IPS DF 6.9 (cell line): ENCODE results near the gene KIF21A.

Experiments used
- DNase-seq: peaks from one replicate; pipeline ENCODE4 v3.0.0-alpha.2; 2013; ENCODE audit warnings: low read depth, low spot score
- H3K27ac ChIP-seq: one replicate; pipeline ENCODE4 v1.5.1; 2013; ENCODE audit warnings: low read length, control low read depth
- H3K27me3 ChIP-seq: 2 replicates; pipeline ENCODE4 v1.6.1; 2013; ENCODE audit warnings: mild to moderate bottlenecking, low read length; ENCODE audit not compliant: control insufficient read depth, insufficient read depth
- H3K36me3 ChIP-seq: 2 replicates; pipeline ENCODE4 v1.6.1; 2013; ENCODE audit warnings: low read length; ENCODE audit not compliant: control insufficient read depth, insufficient read depth
- H3K4me1 ChIP-seq: 2 replicates; pipeline ENCODE4 v1.6.1; 2013; ENCODE audit warnings: low read length; ENCODE audit not compliant: control insufficient read depth, insufficient read depth
- H3K4me3 ChIP-seq: 2 replicates; pipeline ENCODE4 v1.5.1; 2013; ENCODE audit warnings: mild to moderate bottlenecking, low read length
- H3K9me3 ChIP-seq: 2 replicates; pipeline ENCODE4 v1.6.1; 2013; ENCODE audit warnings: low read length, inconsistent platforms; ENCODE audit not compliant: control insufficient read depth, insufficient read depth
- WGBS: extraction: QIAGEN DNeasy Blood & Tissue Kit; methylation state at CpG from one replicate; pipeline ENCODE4 v1.1.7; 2013; ENCODE audit warnings: mixed read lengths, missing lambda C conversion rate; ENCODE audit not compliant: insufficient read length, insufficient coverage; 5-methylcytosine and 5-hydroxymethylcytosine counted together

The KIF21A gene

GRCh38 chr12:39368096-39368495 is 74.8 kb downstream of the KIF21A start:
- Histone ChIP-seq H3K9me3 (no peaks in the 10 kb centered on the region), H3K4me3 (no peak overlapping the region), H3K27me3 (no peaks in the 10 kb centered on the region), H3K36me3 (no peaks in the 10 kb centered on the region), H3K27ac (no peak overlapping the region), H3K4me1 (no peaks in the 10 kb centered on the region)
- no CpG with 5 or more reads among the region's 1 CpG for WGBS
- DNase-seq, result no peak

- no peaks in the 10 kb centered on the region for H3K27me3 ChIP-seq
- no peak overlapping the region for H3K4me3 ChIP-seq
- no peak overlapping the region for H3K27ac ChIP-seq
- no peak for DNase-seq
- H3K4me1 ChIP-seq, result no peaks in the 10 kb centered on the region
- no peaks in the 10 kb centered on the region for H3K36me3 ChIP-seq
- H3K9me3 ChIP-seq, result no peaks in the 10 kb centered on the region
These were observed 75.4 kb downstream of the KIF21A start for GRCh38 chr12:39367494-39367893.

- Histone ChIP-seq H3K36me3 (no peaks in the 10 kb centered on the region), H3K4me3 (no peak overlapping the region), H3K9me3 (no peaks in the 10 kb centered on the region), H3K4me1 (no peaks in the 10 kb centered on the region), H3K27me3 (no peaks in the 10 kb centered on the region), H3K27ac (no peak overlapping the region)
- DNase-seq, result no peak
- WGBS, result no CpG with 5 or more reads among the region's 8 CpGs
These were observed 77.4 kb downstream of the KIF21A start for GRCh38 chr12:39365364-39366001.

DNA sequence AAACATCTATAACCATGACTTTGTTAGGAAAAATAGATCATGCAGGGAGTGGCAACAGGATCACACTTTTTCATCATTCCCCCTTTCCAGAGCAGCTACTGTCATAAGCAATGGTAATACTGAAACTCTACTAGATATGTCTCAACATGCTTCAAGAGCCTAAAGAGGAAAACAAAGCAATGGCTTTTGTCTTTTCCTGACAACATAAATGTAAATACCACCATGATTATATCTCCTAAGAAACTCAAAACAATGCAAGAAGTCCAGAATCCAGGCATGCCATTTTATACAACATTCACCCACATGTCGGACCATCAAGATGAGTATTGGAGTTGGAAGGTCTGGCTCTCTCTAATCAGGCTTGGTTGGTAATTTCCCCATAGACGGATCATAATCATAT is 78.7 kb downstream of the KIF21A start:
- no peaks in the 10 kb centered on the region for H3K4me1 ChIP-seq
- no peak overlapping the region for H3K27ac ChIP-seq
- no peaks in the 10 kb centered on the region for H3K27me3 ChIP-seq
- no peak for DNase-seq
- no peak overlapping the region for H3K4me3 ChIP-seq
- WGBS, result no CpG with 5 or more reads among the region's 2 CpGs
- H3K9me3 ChIP-seq, result no peaks in the 10 kb centered on the region
- H3K36me3 ChIP-seq, result no peaks in the 10 kb centered on the region

DNA sequence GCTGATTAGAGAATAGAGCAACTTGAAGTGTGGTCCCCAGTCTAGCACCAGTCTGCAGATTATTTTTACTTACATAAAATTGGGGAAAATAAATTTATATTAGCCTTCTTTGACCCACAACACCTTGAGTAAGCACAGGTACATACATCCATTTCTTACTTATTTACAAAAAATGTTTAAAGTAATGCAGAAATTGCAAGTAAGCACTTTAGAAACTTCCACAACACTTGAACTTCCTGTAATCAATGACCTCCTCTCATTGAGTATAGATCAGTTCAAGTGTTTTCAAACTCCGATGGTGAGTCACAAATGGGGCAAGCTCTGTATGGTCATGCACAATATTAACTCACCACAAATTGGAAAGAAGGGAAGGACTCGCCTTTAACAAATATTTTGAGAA is 83.3 kb downstream of the KIF21A start:
- WGBS, result no CpG with 5 or more reads among the region's 2 CpGs
- DNase-seq, result no peak

GRCh38 chr12:39357041-39357440 is 85.9 kb downstream of the KIF21A start:
- no CpG with 5 or more reads among the region's 3 CpGs for WGBS
- DNase-seq, result no peak
- Histone ChIP-seq H3K4me1 (no peaks in the 10 kb centered on the region), H3K36me3 (no peaks in the 10 kb centered on the region; the same call in 1 of the 2 replicates), H3K27ac (no peak overlapping the region), H3K9me3 (no peaks in the 10 kb centered on the region), H3K4me3 (no peak overlapping the region), H3K27me3 (no peaks in the 10 kb centered on the region)

More for the DNA sequence above, 83.3 kb downstream of the KIF21A start:
- no peaks in the 10 kb centered on the region for H3K9me3 ChIP-seq
- no peaks in the 10 kb centered on the region for H3K4me1 ChIP-seq
- H3K4me3 ChIP-seq, result no peak overlapping the region
- no peak overlapping the region for H3K27ac ChIP-seq
- no peaks in the 10 kb centered on the region for H3K27me3 ChIP-seq
- H3K36me3 ChIP-seq, result no peaks in the 10 kb centered on the region; the same call in 1 of the 2 replicates

DNA sequence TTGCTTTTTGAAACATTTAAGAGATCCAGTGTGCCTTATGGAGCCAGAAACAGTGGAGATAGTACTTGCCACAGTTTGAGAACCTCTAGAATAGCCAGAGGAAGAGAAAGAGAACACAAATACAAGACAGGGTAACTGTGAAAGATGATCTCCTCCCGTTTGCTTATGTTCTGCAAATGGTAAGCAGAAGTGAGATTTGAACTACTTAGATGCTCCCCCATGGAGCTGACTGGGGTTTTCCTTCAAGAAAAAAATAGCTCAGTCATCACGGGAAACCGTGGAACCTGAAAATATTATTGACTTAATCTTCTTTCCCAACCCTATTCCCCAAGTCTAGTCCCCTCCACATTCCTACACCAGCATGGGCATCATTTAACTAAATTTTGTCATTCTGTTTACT is 87.1 kb downstream of the KIF21A start:
- H3K36me3 ChIP-seq, result no peaks in the 10 kb centered on the region; the same call in 1 of the 2 replicates
- no peak overlapping the region for H3K27ac ChIP-seq
- WGBS, result no CpG with 5 or more reads among the region's 3 CpGs
- no peaks in the 10 kb centered on the region for H3K27me3 ChIP-seq
- DNase-seq, result no peak
- H3K4me1 ChIP-seq, result no peaks in the 10 kb centered on the region
- no peak overlapping the region for H3K4me3 ChIP-seq
- H3K9me3 ChIP-seq, result no peaks in the 10 kb centered on the region

GRCh38 chr12:39354955-39355354 is 88.0 kb downstream of the KIF21A start:
- no peaks in the 10 kb centered on the region; the same call in 1 of the 2 replicates for H3K36me3 ChIP-seq
- DNase-seq, result no peak

GRCh38 chr12:39352471-39353017 is 90.4 kb downstream of the KIF21A start:
- Histone ChIP-seq H3K4me1 (no peaks in the 10 kb centered on the region; the same call in 1 of the 2 replicates), H3K27me3 (no peaks in the 10 kb centered on the region), H3K9me3 (no peaks in the 10 kb centered on the region), H3K36me3 (no peaks in the 10 kb centered on the region), H3K27ac (no peak overlapping the region), H3K4me3 (no peak overlapping the region)
- no peak for DNase-seq
- no CpG with 5 or more reads among the region's 3 CpGs for WGBS

More at GRCh38 chr12:39354955-39355354, 88.0 kb downstream of the KIF21A start:
- no peak overlapping the region for H3K4me3 ChIP-seq
- H3K4me1 ChIP-seq, result no peaks in the 10 kb centered on the region
- no peaks in the 10 kb centered on the region for H3K9me3 ChIP-seq
- H3K27ac ChIP-seq, result no peak overlapping the region
- H3K27me3 ChIP-seq, result no peaks in the 10 kb centered on the region

GRCh38 chr12:39351153-39351552 is 91.8 kb downstream of the KIF21A start:
- H3K4me1 ChIP-seq, result no peaks in the 10 kb centered on the region; the same call in 1 of the 2 replicates
- H3K27ac ChIP-seq, result no peak overlapping the region
- H3K9me3 ChIP-seq, result no peaks in the 10 kb centered on the region
- no peaks in the 10 kb centered on the region for H3K27me3 ChIP-seq
- H3K4me3 ChIP-seq, result no peak overlapping the region
- DNase-seq, result no peak
- no peaks in the 10 kb centered on the region for H3K36me3 ChIP-seq
